GM12878 (cell line): ENCODE data around the gene RECK.

Experiments
- MAX ChIP-seq: IDR thresholded peaks from 2 replicates; pipeline ENCODE4 v1.6.1; 2012; ENCODE audit warnings: low read depth, low read length, improper control_type of control experiment
- RAD21 ChIP-seq: IDR thresholded peaks from 2 replicates; pipeline ENCODE4 v1.6.1; 2011; ENCODE audit warnings: mild to moderate bottlenecking, low read depth, low read length, moderate library complexity; ENCODE audit not compliant: insufficient read depth
- RCOR1 ChIP-seq: conservative IDR thresholded peaks from 2 replicates; pipeline ENCODE4 v1.6.1; 2012; ENCODE audit warnings: low read depth, low read length, improper control_type of control experiment
- TARDBP ChIP-seq: IDR thresholded peaks from 2 replicates; pipeline ENCODE4 v1.6.1; 2016; ENCODE audit warnings: borderline replicate concordance

GRCh38 chr9:36007852-36008251, 28.9 kb upstream of the RECK start:
- TF ChIP-seq MAX (no peak), RCOR1 (no peak), RAD21 (no peak), TARDBP (no peak)
